SIG-M5 (cell line): Measurements from ENCODE around the gene LRCH3.

Source experiments
- DNase-seq: peaks from one replicate; lab custom pipeline; 2025; lab: John Stamatoyannopoulos, UW

Gene LRCH3

DNA sequence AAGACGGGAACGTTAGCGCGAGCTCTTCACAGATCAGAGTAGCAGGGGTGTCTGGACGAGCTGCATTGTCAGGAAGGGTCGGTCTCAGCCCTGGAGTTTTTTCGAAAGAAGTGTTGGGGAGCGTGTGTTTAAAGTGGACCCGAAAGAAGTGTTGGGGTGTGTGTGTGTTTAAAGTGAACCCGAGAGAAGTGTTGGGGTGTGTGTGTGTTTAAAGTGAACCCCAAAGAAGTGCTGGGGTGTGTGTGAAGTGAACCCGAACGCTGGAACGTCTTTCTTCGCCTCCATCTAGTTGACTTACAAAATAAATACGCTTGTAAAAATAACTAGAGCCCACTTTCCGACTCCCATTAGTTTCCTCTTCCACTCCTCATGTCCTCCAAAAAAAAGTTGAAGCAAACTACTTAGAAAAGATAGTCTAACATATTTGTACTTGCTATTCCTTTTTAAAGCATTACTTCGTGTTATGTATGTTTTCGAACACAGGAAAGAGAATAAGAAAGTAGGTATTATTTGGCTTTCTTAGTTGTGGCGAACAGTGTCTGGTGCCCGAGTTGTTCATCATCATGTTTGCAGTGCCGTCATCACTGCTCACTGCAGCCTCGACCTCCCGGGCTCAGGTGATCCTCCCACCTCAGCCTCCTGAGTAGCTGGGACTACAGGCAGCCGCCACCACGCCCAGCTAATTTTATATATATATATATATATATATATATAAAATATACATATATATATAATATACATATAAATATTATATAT lies 1.0 kb downstream of the LRCH3 start:
- DNase-seq, result no peak

DNA sequence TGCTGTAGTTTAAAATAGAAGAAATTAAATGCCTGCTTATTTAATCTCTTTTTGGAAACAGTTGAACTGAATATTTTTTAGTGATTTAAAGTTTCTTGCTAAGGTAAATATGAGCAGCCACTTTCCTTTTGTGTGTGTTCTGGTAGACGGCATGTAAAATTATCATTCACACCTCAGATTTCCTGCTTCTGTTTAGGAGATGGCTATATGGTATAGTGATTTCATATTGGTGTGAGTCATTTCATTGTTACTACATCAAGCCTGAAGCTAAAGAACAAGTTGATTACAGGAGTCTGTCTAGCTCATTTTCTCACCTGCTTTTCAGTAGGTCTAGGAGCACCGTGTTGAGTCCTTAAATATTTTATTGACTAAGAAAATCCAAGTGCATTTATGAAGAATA lies 2.2 kb downstream of the LRCH3 start:
- no peak for DNase-seq

DNA sequence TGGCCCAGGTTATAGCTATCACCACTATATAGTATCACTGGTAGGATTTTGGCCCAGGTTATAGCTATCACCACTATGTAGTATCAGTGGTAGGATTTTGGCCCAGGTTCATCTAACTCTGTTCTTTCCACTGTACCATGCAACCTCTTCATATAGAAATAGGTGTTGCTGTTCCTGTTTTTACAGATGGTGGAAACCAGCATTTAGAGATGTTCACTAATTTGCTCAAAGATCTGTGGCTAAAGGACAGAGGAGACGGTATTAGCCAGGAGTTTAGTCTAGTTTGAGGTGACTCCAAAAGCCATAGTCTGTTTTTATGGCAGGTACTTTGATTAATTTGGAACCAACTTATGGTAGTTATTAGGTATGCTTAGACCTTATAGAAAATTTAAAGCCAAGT lies 3.1 kb downstream of the LRCH3 start:
- no peak for DNase-seq

DNA sequence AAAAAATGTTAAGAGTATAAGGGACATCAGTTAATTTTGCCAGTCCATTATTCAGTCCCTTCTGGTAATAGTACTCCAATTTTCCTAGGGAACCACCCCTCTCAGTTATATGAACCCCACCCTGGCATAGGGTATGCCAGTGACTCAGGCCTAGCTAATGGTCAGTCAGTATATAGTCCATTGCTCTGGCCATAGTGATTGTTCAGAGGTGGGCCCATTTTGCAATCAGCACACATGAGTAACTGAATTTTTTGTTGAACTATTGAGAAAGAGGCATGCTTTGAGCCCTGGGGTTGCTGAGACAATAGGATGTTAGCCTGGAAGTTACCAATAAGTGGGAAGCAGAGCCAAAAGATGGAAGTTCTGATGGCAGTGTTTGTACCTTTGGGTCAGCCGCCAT lies 4.1 kb downstream of the LRCH3 start:
- no peak for DNase-seq

GRCh38 chr3:197796087-197796486 lies 5.0 kb downstream of the LRCH3 start:
- DNase-seq, result no peak

DNA sequence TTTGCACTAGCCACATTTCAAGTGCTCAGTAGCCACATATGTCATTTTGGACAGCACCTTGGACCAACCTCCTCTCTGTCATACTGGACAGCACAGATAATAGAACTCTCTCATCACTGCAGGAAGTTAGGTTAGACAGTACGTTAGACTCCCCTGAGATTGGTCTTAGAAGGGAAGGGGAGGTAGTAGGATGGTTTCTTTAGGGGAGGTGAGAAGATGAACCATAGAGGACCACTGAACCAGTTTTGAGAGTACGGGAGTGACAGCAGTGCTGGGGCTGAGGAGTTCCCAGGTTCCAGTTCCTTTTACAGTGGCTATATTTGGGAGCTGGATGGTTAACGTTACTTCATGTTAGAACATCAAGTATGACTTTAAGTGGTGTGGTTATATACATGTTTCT lies 7.8 kb downstream of the LRCH3 start:
- DNase-seq, result no peak

GRCh38 chr3:197800379-197800778 lies 9.3 kb downstream of the LRCH3 start:
- no peak for DNase-seq

- DNase-seq, result no peak
These were observed 11.1 kb downstream of the LRCH3 start for GRCh38 chr3:197801891-197802778.

DNA sequence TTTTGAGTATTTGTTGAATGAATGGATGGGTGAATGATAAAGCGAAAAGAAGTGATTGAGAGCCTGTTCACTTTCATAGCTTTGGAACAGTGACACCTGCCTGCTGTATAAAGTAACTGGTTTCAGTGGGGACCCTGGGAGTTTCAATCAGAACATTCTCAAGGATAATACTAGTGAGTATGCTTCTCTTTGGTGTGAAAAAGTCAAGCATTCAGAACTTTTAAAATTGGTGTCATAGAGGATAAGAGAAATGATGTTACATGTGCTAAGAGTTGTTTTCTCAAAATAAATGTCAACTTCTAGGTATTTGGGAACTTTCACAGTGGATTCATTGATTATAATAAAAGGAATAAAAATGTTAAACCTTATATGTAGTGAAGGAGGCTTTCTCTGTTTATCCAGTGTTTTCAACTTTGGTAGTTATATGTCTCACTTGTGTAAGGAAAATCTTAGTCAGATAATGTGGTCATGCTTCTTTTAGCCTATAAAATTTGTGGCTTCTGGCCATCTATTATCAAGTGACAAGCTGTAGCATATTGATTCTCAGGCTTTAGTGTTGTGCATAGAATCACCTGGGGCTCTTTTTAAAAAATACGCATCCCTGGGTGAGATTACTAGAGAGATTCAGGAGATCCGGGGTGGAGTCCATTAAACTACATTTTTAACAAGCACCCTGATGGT lies 11.9 kb downstream of the LRCH3 start:
- DNase-seq, result no peak

- no peak for DNase-seq
These were observed 13.5 kb downstream of the LRCH3 start for GRCh38 chr3:197804511-197804910.

- no peak for DNase-seq
These were observed 17.0 kb downstream of the LRCH3 start for GRCh38 chr3:197807969-197808587.

GRCh38 chr3:197809356-197810020 lies 18.4 kb downstream of the LRCH3 start:
- no peak for DNase-seq

DNA sequence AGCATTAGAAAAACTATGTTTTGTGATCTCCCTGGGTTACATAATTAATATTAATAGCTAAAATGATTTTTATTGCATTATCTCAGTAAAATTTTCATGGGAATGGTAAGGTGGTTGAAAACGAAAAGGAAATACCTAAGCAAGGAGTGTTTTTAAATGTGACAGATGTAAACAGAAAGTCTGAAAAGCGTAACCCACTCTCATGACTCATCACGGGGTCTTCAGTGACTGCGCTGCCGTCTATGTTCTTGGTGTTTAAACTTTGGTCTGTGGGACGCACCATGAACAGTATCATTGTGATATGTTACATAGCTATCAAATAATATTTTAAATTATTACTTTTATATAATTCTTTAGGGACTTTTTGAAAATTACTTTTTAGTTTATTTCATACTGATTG lies 19.8 kb downstream of the LRCH3 start:
- no peak for DNase-seq

DNA sequence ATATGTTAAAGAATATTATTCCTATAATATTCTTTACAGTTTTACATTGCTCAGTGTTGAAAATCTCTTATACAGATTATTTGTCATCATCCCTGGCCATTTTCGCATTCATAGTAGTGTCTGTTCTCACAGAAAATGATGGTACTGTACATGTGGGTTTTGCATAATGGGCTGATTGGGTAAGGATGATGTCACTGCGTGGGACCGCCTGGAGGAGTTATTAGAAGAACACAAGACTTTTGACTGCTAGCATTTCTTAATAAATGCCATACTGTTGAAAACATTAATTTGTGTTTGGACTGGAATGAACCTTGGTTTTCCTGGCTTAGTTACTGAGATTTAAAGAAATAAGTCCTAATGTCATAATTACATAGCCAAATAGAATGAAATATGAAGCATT lies 20.3 kb downstream of the LRCH3 start:
- no peak for DNase-seq

DNA sequence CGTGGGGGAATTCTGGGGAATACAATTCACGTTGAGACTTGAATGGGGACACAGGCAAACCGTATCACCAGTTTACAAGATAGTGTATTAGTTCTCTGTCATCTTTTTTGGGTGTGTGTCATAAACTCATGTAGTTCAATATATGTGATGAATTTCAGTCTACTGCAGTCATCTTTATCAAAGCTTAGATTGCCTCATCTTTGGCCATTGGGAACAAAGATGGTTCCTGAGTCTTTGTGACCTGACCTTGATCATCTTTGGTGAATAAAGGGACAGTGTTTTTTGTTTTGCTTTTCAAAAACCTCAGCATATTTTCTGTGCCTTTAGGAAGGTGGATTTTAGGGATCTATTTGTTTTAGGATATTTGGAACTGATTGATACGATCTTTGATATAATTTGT lies 23.3 kb downstream of the LRCH3 start:
- no peak for DNase-seq

DNA sequence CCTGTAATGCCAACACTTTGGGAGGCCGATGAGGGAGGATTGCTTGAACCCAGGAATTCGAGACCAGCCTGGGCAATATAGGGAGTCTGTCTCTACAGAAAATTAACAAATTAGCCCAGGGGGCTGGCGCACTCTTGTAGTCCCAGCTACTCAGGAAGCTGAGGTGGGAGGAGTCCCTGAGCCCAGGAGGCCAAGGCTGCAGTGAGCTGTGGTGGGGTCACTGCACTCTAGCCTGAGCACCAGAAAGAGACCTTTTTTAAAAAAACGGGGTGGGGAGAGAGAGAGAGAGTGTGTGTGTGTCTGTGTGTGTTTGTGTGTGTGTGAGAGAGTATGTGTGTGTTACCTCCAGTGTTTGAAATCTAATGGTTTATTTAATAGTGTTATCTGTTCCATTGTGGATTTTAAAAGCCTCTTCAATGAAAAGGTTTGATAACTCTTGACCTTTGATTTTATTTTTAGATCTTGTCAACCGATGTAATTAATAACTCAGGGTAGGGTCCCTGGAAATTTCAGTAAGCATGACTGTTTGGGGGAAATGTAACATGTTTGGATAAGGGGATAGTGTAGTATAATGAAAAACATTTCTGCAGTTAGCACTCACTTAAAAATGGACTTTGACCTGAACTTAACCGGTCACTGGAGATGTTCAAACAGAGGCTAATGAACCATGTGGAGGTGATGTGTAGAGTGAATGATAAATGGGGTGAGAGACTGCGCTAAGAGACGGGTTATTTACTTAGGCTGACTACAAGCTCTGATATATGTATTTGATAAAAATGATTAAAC lies 29.7 kb downstream of the LRCH3 start:
- no peak for DNase-seq

DNA sequence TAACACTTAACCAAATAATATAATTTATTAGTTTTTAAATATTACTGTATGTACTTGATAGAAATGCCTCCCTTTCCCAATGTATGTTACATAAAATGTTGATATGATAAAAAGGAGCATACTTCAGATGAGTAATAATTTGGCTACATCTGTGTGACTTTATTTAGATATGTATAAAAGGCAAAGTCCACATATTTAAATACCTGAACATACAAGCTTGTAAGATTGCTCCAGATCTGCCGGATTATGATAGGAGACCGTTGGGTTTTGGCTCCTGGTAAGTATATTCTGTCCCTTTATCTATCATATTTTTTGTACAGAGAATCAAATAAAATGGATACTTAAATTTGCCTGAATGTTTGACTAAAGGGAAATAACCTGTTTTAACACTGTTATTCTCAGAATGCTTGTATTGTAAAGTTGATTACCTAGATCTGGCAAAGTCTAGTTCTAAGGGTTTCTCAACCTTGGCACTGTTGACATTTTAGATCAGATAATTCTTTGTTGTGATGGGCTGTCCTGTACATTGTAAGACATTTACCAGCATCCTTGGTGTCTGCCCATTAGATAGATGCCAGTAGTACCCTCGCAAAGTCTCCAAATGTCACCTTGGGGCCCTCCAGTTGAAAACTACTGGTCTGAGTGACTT lies 38.5 kb downstream of the LRCH3 start:
- DNase-seq, result no peak

DNA sequence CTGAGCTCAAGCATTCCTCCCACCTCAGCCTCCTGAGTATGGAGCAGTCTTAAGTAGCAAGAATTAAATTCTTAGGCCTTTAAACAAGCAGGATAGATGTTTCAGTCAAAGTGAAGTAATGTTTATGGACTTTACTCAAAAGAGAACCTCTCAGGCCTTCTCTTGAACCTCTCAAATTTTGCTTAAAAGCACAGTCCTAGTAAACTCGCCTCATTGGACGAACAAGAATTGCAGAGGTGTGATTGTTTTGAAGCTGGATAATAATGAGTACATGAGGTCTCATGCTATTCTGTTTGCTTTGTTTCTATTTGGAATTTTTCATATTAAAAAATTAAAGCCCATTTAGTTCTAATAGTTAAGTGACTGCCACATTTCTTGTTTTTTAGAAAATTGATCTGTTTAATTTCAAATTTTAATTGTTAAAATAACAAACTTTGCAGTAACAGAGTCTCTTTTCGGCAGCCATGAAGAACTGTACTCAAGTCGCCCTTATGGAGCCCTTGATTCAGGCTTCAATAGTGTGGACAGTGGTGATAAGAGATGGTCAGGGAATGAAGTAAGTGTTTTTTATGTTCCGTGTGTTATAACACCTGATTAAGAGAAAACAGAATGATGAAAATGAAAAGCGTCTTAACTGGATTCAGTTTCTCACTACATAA lies 39.4 kb downstream of the LRCH3 start:
- no peak for DNase-seq

DNA sequence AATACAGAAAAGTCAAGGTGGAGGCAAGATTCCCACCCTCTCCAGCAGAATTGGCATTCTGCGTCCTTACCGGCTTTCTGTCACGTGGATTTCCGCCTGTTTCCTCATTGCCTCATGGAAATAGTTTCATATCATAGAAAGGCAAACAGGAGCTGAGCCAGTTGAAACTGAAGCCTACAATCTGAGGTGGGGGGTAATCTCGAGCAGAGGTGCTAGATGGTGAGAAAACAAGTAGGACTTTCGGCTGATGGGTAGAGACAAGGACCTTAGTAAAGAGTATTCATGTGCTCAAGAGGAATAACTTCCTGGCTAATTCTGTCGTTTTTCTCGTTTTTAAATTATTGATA lies 39.9 kb downstream of the LRCH3 start:
- no peak for DNase-seq
